Activated CD8-positive, alpha-beta memory T cell treated with anti-CD3 and anti-CD28 coated beads, Interleukin-2, amount 50 U/mL, for 24 hours (primary cell): ENCODE measurements around the gene GATA3.

Experiments
- DNase-seq: peaks from one replicate; pipeline ENCODE4 v3.0.0-alpha.2; 2020; ENCODE audit errors: extremely low read depth

Gene GATA3

GRCh38 chr10:8051109-8051821 is 3.2 kb upstream of the GATA3 start:
- DNase-seq, result no peak

- no peak for DNase-seq
Measured at GRCh38 chr10:8051851-8052257, 2.6 kb upstream of the GATA3 start.

DNA sequence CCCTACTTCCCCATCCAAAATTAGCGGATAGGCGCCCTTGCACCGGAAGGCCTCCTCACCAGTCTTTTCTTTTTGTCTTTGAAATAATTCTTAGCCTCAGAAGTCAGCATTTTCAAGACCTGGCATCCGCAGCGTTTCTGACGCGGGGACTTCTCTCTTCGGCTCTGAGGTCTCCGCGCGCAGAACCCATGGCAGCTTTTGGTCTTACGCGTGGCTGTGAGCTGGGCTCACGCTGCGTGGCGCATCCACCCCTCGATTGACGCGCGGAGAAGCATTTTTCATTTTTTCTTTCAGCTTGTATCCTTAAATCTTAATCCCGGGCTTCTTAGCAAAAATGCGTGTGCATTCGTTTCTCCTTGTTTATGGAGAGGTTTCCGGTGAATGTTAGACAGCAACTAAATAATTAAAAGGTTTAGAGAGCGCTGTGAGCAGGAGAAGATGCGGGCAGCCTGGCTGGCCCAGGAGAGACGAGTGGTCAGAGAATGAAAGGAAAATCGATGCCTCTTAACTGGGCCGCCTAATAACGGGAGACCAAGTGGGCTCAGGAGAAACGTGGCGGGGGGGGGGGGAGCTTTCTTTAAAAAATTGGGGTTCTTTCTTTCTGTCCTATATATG is 2.0 kb upstream of the GATA3 start:
- no peak for DNase-seq

GRCh38 chr10:8052956-8053445 is 1.5 kb upstream of the GATA3 start:
- no peak for DNase-seq

- DNase-seq, result peak; percentile 82
Measured at GRCh38 chr10:8053446-8054243, 843 bp upstream of the GATA3 start.

DNA sequence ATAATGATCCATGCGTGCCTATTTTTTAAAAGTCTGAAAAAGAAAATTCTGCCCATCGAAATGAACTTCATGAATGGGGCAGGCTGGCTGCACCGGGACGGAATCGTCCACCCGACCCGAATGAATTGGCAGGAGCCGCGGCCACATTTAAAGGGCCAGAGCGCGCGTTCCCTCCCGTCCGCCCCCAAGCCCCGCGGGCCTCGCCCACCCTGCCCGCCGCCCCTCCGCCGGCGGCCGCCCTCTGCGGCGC is 319 bp upstream of the GATA3 start:
- DNase-seq, result no peak

DNA sequence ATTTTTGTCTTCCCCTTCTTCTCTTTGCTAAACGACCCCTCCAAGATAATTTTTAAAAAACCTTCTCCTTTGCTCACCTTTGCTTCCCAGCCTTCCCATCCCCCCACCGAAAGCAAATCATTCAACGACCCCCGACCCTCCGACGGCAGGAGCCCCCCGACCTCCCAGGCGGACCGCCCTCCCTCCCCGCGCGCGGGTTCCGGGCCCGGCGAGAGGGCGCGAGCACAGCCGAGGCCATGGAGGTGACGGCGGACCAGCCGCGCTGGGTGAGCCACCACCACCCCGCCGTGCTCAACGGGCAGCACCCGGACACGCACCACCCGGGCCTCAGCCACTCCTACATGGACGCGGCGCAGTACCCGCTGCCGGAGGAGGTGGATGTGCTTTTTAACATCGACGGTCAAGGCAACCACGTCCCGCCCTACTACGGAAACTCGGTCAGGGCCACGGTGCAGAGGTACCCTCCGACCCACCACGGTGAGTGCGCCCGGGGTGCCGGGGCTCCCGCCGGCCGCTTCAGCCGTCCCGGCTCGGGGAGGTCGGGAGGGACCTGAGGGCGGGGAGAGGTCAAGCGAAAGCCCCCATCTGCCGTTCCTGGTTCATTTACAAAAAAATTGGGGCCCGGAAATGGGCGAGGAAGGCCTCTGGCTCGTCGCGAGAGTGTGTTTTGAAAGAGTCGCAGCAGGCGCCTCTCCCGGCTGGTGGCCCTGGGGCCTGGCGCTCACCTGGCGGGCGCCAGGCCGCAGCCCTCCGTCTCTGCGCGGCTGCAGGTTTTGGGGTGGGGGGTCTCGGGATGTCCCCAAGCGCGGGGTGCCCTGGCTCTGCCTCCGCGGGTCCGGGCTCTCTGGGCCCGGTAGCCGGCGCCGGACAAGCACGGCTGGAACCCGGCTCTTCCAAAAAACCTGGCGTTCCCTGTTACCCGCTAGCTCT is 1.2 kb downstream of the GATA3 start:
- no peak for DNase-seq

DNA sequence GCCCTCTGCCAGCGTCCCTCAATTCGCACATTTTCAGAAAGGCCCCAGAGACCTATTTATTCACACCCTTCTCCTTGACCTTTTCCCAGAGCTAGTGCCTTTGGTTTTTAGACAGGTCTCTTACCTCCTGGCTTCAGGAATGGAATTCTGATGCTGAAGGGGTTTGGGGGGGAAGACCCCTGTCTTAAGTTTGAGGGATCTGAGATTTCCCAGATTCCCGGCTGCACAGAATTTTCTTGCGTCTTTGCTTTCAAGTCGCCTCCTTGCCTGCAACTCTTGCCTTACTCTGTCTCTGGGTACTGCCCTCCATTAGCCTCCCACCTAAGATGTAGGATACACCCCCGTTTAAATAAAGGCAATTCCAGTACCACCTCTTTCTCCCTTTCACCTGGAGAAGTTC is 1.9 kb downstream of the GATA3 start:
- no peak for DNase-seq

DNA sequence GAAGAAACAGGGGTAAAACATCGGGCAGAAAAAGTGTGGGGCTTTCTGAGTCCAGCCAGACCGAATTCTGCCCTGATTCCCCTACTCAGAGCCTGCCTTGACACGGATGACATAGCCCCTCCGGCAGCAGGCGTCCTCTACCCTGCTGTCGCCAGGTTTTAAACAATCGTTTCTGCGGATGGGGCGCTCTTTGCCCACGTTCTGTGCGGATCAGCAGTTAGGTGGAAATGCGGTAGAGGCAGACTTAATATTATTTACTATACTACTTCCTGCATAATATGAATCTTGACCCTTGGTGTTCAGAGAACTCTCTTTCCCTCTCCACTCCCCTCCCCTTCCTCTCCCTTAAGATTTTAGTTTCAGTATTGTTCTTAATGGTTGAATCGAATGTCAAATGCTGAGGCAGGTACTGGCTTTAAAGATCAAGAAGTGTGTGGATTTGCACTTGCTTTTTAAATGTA is 2.4 kb downstream of the GATA3 start:
- no peak for DNase-seq

DNA sequence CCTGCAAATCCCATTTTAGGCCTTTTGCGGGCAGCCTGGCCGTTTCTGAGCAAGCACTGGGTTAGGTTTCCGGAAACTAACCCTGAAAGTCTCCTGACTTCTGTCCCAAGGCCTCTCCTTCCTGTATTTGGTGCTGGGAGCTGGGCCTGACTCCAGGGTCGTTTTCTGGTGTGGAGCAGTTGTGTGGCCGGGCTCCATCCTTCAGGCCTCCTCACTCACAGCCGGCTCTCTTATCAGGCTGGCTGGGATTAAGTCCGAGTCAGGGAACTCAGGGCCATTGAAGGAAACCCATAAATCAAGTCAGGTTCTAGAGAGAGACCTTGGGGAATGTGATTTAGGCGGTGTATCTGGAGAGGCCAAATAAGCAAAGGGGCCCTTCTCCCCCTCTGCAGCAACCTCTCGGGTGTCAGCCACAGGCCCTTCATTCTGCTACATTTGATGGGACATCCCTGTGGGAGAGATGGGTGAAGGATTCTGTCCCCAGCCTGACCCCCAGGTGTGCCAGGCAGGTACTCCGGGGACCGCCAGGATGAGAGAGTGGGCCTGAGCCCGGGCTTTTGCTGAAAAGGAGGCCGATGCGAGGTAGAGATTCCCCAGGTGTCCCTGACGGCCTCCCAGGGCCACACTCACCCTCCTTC is 3.3 kb downstream of the GATA3 start:
- no peak for DNase-seq

GRCh38 chr10:8058274-8059111 is 4.0 kb downstream of the GATA3 start:
- DNase-seq, result no peak

DNA sequence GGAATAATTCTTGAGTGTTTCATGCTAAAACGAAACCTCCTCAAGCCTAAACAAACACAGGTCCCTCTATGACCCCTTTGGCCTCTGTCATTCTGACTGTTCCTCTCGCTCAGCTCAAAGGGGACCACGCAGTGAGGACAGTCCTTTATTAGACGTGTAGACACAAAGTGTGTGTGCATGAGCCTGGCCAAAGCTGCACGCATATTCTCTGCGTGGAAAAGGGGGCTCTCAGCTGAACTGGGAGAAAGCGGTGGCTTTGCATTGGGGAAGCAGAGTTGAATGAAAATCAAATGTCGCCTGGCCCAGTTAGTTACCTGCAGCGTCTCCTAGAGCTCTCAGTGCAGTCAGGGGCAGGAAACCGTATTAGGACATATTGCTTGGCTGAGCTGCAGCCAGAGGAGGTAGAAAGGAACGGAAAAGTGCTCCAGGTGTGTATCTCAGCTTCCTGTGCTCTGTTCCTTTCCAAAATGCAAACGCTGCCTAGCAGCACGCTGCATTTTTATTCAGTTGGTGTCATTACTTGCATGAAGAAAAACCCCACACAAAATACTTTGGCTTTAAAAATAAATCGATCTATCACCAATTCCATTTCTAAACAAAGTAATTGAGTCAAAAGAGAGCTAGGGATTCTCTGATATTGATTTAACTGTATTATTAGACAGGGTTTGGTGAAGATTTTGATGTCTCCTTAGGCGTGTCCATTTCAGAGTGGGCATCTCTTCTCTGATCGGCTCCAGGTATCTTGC is 4.9 kb downstream of the GATA3 start:
- DNase-seq, result no peak

- no peak for DNase-seq
Measured at GRCh38 chr10:8060010-8060703, 5.7 kb downstream of the GATA3 start.

- DNase-seq, result no peak
Measured at GRCh38 chr10:8060704-8061121, 6.2 kb downstream of the GATA3 start.

DNA sequence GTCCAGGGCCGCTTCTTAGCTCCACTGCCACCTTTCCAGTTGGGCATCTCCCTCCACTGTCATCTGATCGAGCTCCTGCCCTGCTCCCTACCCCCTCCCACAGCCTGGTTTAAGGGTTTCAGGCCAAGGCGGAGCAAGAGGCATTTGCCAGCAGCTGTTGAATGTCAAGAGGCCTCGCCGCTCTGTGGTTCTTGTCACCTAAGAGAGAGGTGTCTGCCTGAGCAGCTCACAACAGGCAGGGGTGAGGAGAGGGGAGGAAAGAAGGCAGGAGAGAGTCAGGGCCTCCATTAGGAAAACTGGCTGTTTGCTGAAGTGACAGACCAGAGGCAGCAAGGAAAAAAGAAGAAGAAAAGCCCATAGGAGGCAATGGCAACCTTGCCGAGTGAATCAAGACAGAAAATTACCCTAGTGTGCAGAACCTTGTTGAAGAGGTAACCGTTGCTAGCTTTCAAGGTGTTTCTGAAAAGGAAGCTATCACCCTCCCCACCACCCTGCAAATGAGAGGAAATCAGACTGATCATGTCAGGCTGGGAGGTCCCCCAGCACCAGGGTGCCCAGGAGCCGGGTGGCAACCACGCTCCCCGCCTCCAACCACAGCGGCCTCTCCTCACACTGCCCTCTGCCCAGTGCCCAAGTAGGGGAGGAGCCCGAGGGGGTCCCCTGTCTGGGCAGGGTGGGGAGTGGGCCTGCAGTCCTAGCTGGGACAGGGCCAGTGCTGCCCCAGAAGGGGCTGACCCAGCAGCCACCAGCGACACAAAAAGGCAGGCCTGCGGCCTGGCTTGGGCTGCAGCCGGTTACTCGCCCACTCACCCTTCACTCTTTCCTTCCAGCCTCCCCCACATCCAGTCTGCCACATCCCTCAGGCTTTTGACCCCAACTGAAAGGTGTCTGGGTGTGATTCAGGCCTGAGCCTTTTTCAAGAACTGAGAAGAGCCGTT is 7.1 kb downstream of the GATA3 start:
- no peak for DNase-seq

- DNase-seq, result no peak
Measured at GRCh38 chr10:8063128-8063908, 8.8 kb downstream of the GATA3 start.

GRCh38 chr10:8063935-8064334 is 9.4 kb downstream of the GATA3 start:
- DNase-seq, result no peak
